ENCODE data around the gene MACROH2A1. TPM values are rescaled to one million over a fixed set of nuclear protein-coding genes. Genes with fewer than 3 reads are reported as not detected.

MACROH2A1 gene
- total RNA-seq, 2 donors from 2014 or later = 163 to 252 TPM

- H3K27ac Mint-ChIP-seq = peak overlapping the region in 1 of 2 donors; percentile 38
- no peaks in the 10 kb centered on the region for H3K27me3 Mint-ChIP-seq
- no peak for ATAC-seq
- H3K4me3 Mint-ChIP-seq = no peak overlapping the region
- DNase-seq (ENCODE audit: low spot score) = peak; percentile 45
- H3K4me1 Mint-ChIP-seq (ENCODE audit: low read depth in 2 of 2) = no peaks in the 10 kb centered on the region
- no peaks in the 10 kb centered on the region for H3K36me3 Mint-ChIP-seq
- no peaks in the 10 kb centered on the region for H3K9me3 Mint-ChIP-seq
Observed at GRCh38 chr5:135320718-135321484, 78.1 kb downstream of the MACROH2A1 start.

- Mint-ChIP-seq H3K36me3 (no peaks in the 10 kb centered on the region), H3K4me3 (no peak overlapping the region), H3K4me1 (ENCODE audit: low read depth in 2 of 2) (no peaks in the 10 kb centered on the region), H3K27me3 (no peaks in the 10 kb centered on the region), H3K27ac (peak overlapping the region in 1 of 2 donors; percentile 38), H3K9me3 (no peaks in the 10 kb centered on the region)
- peak; percentile 38 for DNase-seq (ENCODE audit: low spot score)
- ATAC-seq = no peak
Observed at GRCh38 chr5:135319928-135320606, 79.0 kb downstream of the MACROH2A1 start.

GRCh38 chr5:135319458-135319857 is 79.6 kb downstream of the MACROH2A1 start:
- H3K4me1 Mint-ChIP-seq (ENCODE audit: low read depth in 2 of 2) = peaks cover 0 to under 1% of the 10 kb centered on the region in 2 donors
- ATAC-seq = no peak
- no peak overlapping the region for H3K27ac Mint-ChIP-seq
- H3K27me3 Mint-ChIP-seq = no peaks in the 10 kb centered on the region
- no peaks in the 10 kb centered on the region for H3K9me3 Mint-ChIP-seq
- H3K4me3 Mint-ChIP-seq = no peak overlapping the region
- DNase-seq (ENCODE audit: low spot score) = peak; percentile 20
- H3K36me3 Mint-ChIP-seq = no peaks in the 10 kb centered on the region

- Mint-ChIP-seq H3K27me3 (no peaks in the 10 kb centered on the region), H3K9me3 (no peaks in the 10 kb centered on the region), H3K4me1 (ENCODE audit: low read depth in 2 of 2) (peaks cover 0 to 3% of the 10 kb centered on the region in 2 donors), H3K36me3 (no peaks in the 10 kb centered on the region), H3K27ac (no peak overlapping the region), H3K4me3 (no peak overlapping the region)
- DNase-seq (ENCODE audit: low spot score) (peak; percentile 1), ATAC-seq (peak in 1 of 2 donors; percentile 22)
Observed at GRCh38 chr5:135318924-135319323, 80.1 kb downstream of the MACROH2A1 start.

- H3K9me3 Mint-ChIP-seq = no peaks in the 10 kb centered on the region
- H3K4me3 Mint-ChIP-seq = no peak overlapping the region
- peak overlapping the region in 1 of 2 donors; percentile 62 for H3K27ac Mint-ChIP-seq
- H3K36me3 Mint-ChIP-seq = no peaks in the 10 kb centered on the region
- ATAC-seq (no peak), DNase-seq (ENCODE audit: low spot score) (peak; percentile 2)
- H3K27me3 Mint-ChIP-seq = no peaks in the 10 kb centered on the region
- H3K4me1 Mint-ChIP-seq (ENCODE audit: low read depth in 2 of 2) = peaks cover 0 to 6% of the 10 kb centered on the region in 2 donors
Observed at GRCh38 chr5:135318037-135318436, 81.0 kb downstream of the MACROH2A1 start.

GRCh38 chr5:135317286-135317685 is 81.7 kb downstream of the MACROH2A1 start:
- DNase-seq (ENCODE audit: low spot score) = peak; percentile 51

GRCh38 chr5:135315386-135315785 is 83.6 kb downstream of the MACROH2A1 start:
- Mint-ChIP-seq H3K4me3 (no peak overlapping the region), H3K4me1 (ENCODE audit: low read depth in 2 of 2) (peaks cover 0 to 9% of the 10 kb centered on the region in 2 donors), H3K27me3 (no peaks in the 10 kb centered on the region), H3K9me3 (no peaks in the 10 kb centered on the region), H3K27ac (no peak overlapping the region), H3K36me3 (no peaks in the 10 kb centered on the region)
- no peak for ATAC-seq
- DNase-seq (ENCODE audit: low spot score) = no peak

More at GRCh38 chr5:135317286-135317685, 81.7 kb downstream of the MACROH2A1 start:
- Mint-ChIP-seq H3K27me3 (no peaks in the 10 kb centered on the region), H3K9me3 (no peaks in the 10 kb centered on the region), H3K4me3 (no peak overlapping the region), H3K4me1 (ENCODE audit: low read depth in 2 of 2) (peaks cover 0 to 9% of the 10 kb centered on the region in 2 donors), H3K27ac (no peak overlapping the region), H3K36me3 (no peaks in the 10 kb centered on the region)
- ATAC-seq = no peak

- ATAC-seq (peak; percentile 41 to 52), DNase-seq (ENCODE audit: low spot score) (no peak)
- Mint-ChIP-seq H3K9me3 (no peaks in the 10 kb centered on the region), H3K27me3 (peaks cover 0 to 3% of the 10 kb centered on the region in 2 donors), H3K4me1 (ENCODE audit: low read depth in 2 of 2) (peaks cover 6 to 12% of the 10 kb centered on the region in 2 donors), H3K27ac (no peak overlapping the region), H3K4me3 (no peak overlapping the region), H3K36me3 (no peaks in the 10 kb centered on the region)
Observed at GRCh38 chr5:135313946-135314345, 85.1 kb downstream of the MACROH2A1 start.

GRCh38 chr5:135313405-135313804 is 85.6 kb downstream of the MACROH2A1 start:
- H3K27ac Mint-ChIP-seq = no peak overlapping the region
- no peak for DNase-seq (ENCODE audit: low spot score)

GRCh38 chr5:135312255-135312935 is 86.6 kb downstream of the MACROH2A1 start:
- no peak for ATAC-seq
- Mint-ChIP-seq H3K4me1 (ENCODE audit: low read depth in 2 of 2) (peaks cover 6 to 12% of the 10 kb centered on the region in 2 donors), H3K4me3 (no peak overlapping the region), H3K36me3 (no peaks in the 10 kb centered on the region), H3K9me3 (no peaks in the 10 kb centered on the region), H3K27me3 (peaks cover 0 to 3% of the 10 kb centered on the region in 2 donors), H3K27ac (no peak overlapping the region)
- no peak for DNase-seq (ENCODE audit: low spot score)

More at GRCh38 chr5:135313405-135313804, 85.6 kb downstream of the MACROH2A1 start:
- Mint-ChIP-seq H3K9me3 (no peaks in the 10 kb centered on the region), H3K4me1 (ENCODE audit: low read depth in 2 of 2) (peaks cover 6 to 12% of the 10 kb centered on the region in 2 donors), H3K36me3 (no peaks in the 10 kb centered on the region), H3K27me3 (peaks cover 0 to 3% of the 10 kb centered on the region in 2 donors), H3K4me3 (no peak overlapping the region)
- ATAC-seq = peak; percentile 28 to 36

- Mint-ChIP-seq H3K4me3 (no peak overlapping the region), H3K4me1 (ENCODE audit: low read depth in 2 of 2) (peaks cover 6 to 12% of the 10 kb centered on the region in 2 donors), H3K27ac (no peak overlapping the region), H3K27me3 (peaks cover 0 to 3% of the 10 kb centered on the region in 2 donors), H3K9me3 (no peaks in the 10 kb centered on the region), H3K36me3 (no peaks in the 10 kb centered on the region)
- peak in 1 of 2 donors; percentile 21 for ATAC-seq
- DNase-seq (ENCODE audit: low spot score) = no peak
Observed at GRCh38 chr5:135310328-135310989, 88.6 kb downstream of the MACROH2A1 start.

GRCh38 chr5:135309391-135310327 is 89.4 kb downstream of the MACROH2A1 start:
- DNase-seq (ENCODE audit: low spot score) (no peak), ATAC-seq (no peak)
- Mint-ChIP-seq H3K36me3 (no peaks in the 10 kb centered on the region), H3K27ac (no peak overlapping the region), H3K9me3 (no peaks in the 10 kb centered on the region), H3K27me3 (peaks cover 0 to 3% of the 10 kb centered on the region in 2 donors), H3K4me3 (no peak overlapping the region), H3K4me1 (ENCODE audit: low read depth in 2 of 2) (peaks cover 6 to 12% of the 10 kb centered on the region in 2 donors)
